ES-I3 (cell line): ENCODE measurements around the gene USP17L25.
"Not testable (repeated sequence)": the region's sequence is repeated elsewhere in the genome, so short reads cannot be mapped to it uniquely, and the experiment has no call there.

ENCODE experiments used
- H3K36me3 ChIP-seq: 2 replicates; pipeline ENCODE4 v1.6.1; 2013; ENCODE audit warnings: mild to moderate bottlenecking, low read length, control low read depth, moderate library complexity; ENCODE audit not compliant: insufficient read depth
- H3K4me1 ChIP-seq: 2 replicates; pipeline ENCODE4 v1.6.1; 2013; ENCODE audit warnings: mild to moderate bottlenecking, control low read depth, low read length; ENCODE audit not compliant: insufficient read depth
- H3K9ac ChIP-seq: 2 replicates; pipeline ENCODE4 v1.6.1; 2013; ENCODE audit warnings: low read depth, mild to moderate bottlenecking, low read length, moderate library complexity
- H3K9me3 ChIP-seq: 2 replicates; pipeline ENCODE4 v1.6.1; 2013; ENCODE audit warnings: mild to moderate bottlenecking, low read length, moderate library complexity; ENCODE audit not compliant: control insufficient read depth, insufficient read depth

The USP17L25 gene, protein sequence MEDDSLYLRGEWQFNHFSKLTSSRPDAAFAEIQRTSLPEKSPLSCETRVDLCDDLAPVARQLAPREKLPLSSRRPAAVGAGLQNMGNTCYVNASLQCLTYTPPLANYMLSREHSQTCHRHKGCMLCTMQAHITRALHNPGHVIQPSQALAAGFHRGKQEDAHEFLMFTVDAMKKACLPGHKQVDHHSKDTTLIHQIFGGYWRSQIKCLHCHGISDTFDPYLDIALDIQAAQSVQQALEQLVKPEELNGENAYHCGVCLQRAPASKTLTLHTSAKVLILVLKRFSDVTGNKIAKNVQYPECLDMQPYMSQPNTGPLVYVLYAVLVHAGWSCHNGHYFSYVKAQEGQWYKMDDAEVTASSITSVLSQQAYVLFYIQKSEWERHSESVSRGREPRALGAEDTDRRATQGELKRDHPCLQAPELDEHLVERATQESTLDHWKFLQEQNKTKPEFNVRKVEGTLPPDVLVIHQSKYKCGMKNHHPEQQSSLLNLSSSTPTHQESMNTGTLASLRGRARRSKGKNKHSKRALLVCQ

DNA sequence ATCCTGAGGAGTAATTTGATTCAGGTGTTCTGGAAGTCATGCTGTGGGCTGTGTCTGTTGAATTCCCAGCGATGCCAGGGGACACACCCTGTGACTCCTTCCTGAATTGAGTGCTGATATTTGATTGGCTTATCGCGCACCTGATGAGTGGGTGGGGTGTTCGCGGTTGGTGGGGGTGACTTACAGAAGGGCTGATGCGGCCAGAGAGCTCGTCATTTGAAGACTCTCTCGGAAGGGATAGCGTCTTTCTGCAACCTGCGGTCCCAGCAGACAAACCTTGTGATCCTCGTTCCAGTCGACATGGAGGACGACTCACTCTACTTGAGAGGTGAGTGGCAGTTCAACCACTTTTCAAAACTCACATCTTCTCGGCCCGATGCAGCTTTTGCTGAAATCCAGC lies at the start of gene USP17L25:
TSS of gene USP17L25 (plus strand) at position 301 of the 400 bp plus-strand sequence. CDS start at position 301, 0 bp downstream.
- not testable (repeated sequence) for H3K4me1 ChIP-seq, H3K9ac ChIP-seq, H3K9me3 ChIP-seq, H3K36me3 ChIP-seq

DNA sequence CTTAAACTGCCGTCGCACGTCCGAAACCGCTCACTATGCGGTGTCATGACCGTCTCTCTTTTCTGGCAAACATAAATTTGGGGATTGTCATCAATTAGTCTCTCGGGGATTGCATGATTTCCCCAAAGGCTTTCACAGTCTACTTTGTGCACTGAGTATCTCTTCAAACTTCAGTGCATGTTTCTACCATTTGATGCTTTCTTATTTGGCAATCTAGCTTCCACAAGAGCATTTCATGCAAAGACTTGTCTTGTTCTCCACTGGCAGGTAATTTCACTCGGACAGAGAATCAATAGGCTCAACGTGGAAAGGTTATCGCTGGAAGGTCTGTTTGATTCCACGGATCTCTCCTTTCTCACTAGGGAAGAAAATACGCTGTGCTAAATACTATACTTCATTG lies 5.5 kb upstream of the USP17L25 start:
- not testable (repeated sequence) for H3K4me1 ChIP-seq, H3K9ac ChIP-seq, H3K9me3 ChIP-seq, H3K36me3 ChIP-seq

DNA sequence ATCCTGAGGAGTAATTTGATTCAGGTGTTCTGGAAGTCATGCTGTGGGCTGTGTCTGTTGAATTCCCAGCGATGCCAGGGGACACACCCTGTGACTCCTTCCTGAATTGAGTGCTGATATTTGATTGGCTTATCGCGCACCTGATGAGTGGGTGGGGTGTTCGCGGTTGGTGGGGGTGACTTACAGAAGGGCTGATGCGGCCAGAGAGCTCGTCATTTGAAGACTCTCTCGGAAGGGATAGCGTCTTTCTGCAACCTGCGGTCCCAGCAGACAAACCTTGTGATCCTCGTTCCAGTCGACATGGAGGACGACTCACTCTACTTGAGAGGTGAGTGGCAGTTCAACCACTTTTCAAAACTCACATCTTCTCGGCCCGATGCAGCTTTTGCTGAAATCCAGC lies 4.8 kb upstream of the USP17L25 start, which contains the start of gene USP17L24:
TSS of gene USP17L24 (plus strand) at position 301 of the 400 bp plus-strand sequence. CDS start at position 301, 0 bp downstream.
- not testable (repeated sequence) for H3K9me3 ChIP-seq, H3K4me1 ChIP-seq, H3K9ac ChIP-seq, H3K36me3 ChIP-seq

DNA sequence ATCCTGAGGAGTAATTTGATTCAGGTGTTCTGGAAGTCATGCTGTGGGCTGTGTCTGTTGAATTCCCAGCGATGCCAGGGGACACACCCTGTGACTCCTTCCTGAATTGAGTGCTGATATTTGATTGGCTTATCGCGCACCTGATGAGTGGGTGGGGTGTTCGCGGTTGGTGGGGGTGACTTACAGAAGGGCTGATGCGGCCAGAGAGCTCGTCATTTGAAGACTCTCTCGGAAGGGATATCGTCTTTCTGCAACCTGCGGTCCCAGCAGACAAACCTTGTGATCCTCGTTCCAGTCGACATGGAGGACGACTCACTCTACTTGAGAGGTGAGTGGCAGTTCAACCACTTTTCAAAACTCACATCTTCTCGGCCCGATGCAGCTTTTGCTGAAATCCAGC lies 4.6 kb downstream of the USP17L25 start, which contains the start of gene USP17L26:
TSS of gene USP17L26 (plus strand) at position 301 of the 400 bp plus-strand sequence. CDS start at position 301, 0 bp downstream.
- H3K36me3 ChIP-seq, H3K9ac ChIP-seq, H3K9me3 ChIP-seq, H3K4me1 ChIP-seq: not testable (repeated sequence)

DNA sequence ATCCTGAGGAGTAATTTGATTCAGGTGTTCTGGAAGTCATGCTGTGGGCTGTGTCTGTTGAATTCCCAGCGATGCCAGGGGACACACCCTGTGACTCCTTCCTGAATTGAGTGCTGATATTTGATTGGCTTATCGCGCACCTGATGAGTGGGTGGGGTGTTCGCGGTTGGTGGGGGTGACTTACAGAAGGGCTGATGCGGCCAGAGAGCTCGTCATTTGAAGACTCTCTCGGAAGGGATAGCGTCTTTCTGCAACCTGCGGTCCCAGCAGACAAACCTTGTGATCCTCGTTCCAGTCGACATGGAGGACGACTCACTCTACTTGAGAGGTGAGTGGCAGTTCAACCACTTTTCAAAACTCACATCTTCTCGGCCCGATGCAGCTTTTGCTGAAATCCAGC lies 9.4 kb downstream of the USP17L25 start, which contains the start of gene USP17L5:
TSS of gene USP17L5 (plus strand) at position 301 of the 400 bp plus-strand sequence. CDS start at position 301, 0 bp downstream.
- H3K9ac ChIP-seq, H3K36me3 ChIP-seq, H3K9me3 ChIP-seq, H3K4me1 ChIP-seq: not testable (repeated sequence)

DNA sequence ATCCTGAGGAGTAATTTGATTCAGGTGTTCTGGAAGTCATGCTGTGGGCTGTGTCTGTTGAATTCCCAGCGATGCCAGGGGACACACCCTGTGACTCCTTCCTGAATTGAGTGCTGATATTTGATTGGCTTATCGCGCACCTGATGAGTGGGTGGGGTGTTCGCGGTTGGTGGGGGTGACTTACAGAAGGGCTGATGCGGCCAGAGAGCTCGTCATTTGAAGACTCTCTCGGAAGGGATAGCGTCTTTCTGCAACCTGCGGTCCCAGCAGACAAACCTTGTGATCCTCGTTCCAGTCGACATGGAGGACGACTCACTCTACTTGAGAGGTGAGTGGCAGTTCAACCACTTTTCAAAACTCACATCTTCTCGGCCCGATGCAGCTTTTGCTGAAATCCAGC lies 14.1 kb downstream of the USP17L25 start, which contains the start of gene USP17L27:
TSS of gene USP17L27 (plus strand) at position 301 of the 400 bp plus-strand sequence. CDS start at position 301, 0 bp downstream.
- H3K36me3 ChIP-seq, H3K9ac ChIP-seq, H3K4me1 ChIP-seq, H3K9me3 ChIP-seq: not testable (repeated sequence)

DNA sequence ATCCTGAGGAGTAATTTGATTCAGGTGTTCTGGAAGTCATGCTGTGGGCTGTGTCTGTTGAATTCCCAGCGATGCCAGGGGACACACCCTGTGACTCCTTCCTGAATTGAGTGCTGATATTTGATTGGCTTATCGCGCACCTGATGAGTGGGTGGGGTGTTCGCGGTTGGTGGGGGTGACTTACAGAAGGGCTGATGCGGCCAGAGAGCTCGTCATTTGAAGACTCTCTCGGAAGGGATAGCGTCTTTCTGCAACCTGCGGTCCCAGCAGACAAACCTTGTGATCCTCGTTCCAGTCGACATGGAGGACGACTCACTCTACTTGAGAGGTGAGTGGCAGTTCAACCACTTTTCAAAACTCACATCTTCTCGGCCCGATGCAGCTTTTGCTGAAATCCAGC lies 18.9 kb downstream of the USP17L25 start, which contains the start of gene USP17L28:
TSS of gene USP17L28 (plus strand) at position 301 of the 400 bp plus-strand sequence. CDS start at position 301, 0 bp downstream.
- H3K9ac ChIP-seq, H3K9me3 ChIP-seq, H3K4me1 ChIP-seq, H3K36me3 ChIP-seq: not testable (repeated sequence)

DNA sequence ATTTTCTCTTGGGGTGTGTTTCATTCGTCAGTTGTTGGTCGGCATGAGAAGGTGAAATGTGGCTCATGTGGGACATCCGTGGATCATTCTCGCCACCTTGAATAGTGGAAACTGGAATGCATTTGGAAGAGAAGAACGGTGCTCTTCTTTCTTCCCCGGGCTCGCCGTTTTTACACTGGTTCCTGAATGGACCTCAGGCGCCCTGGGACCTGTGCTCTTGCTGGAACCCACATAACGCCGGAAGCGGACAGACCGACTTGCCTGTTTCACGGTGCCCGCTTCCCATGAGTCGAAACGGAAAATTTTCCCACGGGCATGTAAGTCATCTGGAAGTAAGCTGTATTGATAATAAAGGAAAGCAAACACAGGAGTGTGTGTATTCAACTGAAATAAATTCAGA lies 21.2 kb downstream of the USP17L25 start:
- H3K36me3 ChIP-seq, H3K9me3 ChIP-seq, H3K9ac ChIP-seq, H3K4me1 ChIP-seq: not testable (repeated sequence)

DNA sequence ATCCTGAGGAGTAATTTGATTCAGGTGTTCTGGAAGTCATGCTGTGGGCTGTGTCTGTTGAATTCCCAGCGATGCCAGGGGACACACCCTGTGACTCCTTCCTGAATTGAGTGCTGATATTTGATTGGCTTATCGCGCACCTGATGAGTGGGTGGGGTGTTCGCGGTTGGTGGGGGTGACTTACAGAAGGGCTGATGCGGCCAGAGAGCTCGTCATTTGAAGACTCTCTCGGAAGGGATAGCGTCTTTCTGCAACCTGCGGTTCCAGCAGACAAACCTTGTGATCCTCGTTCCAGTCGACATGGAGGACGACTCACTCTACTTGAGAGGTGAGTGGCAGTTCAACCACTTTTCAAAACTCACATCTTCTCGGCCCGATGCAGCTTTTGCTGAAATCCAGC lies 23.6 kb downstream of the USP17L25 start, which contains the start of gene USP17L29:
TSS of gene USP17L29 (plus strand) at position 301 of the 400 bp plus-strand sequence. CDS start at position 301, 0 bp downstream.
- H3K9me3 ChIP-seq, H3K36me3 ChIP-seq, H3K9ac ChIP-seq, H3K4me1 ChIP-seq: not testable (repeated sequence)

DNA sequence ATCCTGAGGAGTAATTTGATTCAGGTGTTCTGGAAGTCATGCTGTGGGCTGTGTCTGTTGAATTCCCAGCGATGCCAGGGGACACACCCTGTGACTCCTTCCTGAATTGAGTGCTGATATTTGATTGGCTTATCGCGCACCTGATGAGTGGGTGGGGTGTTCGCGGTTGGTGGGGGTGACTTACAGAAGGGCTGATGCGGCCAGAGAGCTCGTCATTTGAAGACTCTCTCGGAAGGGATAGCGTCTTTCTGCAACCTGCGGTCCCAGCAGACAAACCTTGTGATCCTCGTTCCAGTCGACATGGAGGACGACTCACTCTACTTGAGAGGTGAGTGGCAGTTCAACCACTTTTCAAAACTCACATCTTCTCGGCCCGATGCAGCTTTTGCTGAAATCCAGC lies 33.1 kb downstream of the USP17L25 start, which contains the start of gene USP17L30:
TSS of gene USP17L30 (plus strand) at position 301 of the 400 bp plus-strand sequence. CDS start at position 301, 0 bp downstream.
- H3K9ac ChIP-seq, H3K4me1 ChIP-seq, H3K36me3 ChIP-seq, H3K9me3 ChIP-seq: not testable (repeated sequence)

DNA sequence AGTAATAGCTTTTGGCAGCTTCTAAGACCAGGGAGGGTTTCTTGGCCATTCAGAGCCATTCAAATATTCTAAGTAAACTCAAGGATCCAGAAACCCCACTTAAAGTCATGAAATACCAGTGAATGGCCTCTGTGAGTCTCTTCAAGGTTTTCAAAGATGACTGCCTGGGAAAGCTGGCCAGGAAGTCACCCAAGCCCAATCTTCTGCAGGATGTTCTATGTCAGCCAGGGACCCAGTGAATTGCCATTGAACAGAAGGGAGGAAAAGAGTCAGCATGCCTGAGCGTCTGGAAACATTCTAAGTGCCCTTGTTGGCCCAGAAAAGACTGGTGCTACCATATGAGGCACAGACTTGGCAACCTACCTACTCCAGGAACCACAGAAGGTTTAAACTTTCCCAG lies 50.2 kb downstream of the USP17L25 start:
- H3K9ac ChIP-seq, H3K9me3 ChIP-seq, H3K4me1 ChIP-seq, H3K36me3 ChIP-seq: not testable (repeated sequence)
